BLaER1 (cell line): ENCODE measurements around the gene NAB2.

Source experiments
- H3K27ac ChIP-seq: shearing (Covaris generic); formaldehyde crosslinking; 2 replicates; pipeline ENCODE4 v1.8.1; 2022
- H3K27me3 ChIP-seq: shearing (Covaris generic); formaldehyde crosslinking; 2 replicates; pipeline ENCODE4 v1.8.1; 2022
- H3K36me3 ChIP-seq: shearing (Covaris generic); formaldehyde crosslinking; 2 replicates; pipeline ENCODE4 v1.8.1; 2022
- H3K4me1 ChIP-seq: shearing (Covaris generic); formaldehyde crosslinking; 2 replicates; pipeline ENCODE4 v1.8.1; 2022
- H3K4me2 ChIP-seq: shearing (Covaris generic); formaldehyde crosslinking; 2 replicates; pipeline ENCODE4 v1.8.1; 2022
- H3K4me3 ChIP-seq: shearing (Covaris generic); formaldehyde crosslinking; 2 replicates; pipeline ENCODE4 v1.8.1; 2022
- H3K9ac ChIP-seq: shearing (Covaris generic); formaldehyde crosslinking; 2 replicates; pipeline ENCODE4 v1.8.1; 2022
- H3K9me3 ChIP-seq: shearing (Covaris generic); formaldehyde crosslinking; 2 replicates; pipeline ENCODE4 v1.8.1; 2022
- H4K20me1 ChIP-seq: shearing (Covaris generic); formaldehyde crosslinking; 2 replicates; pipeline ENCODE4 v1.8.1; 2022
- Cebpa-rat ChIP-seq: shearing (Covaris generic); IDR thresholded peaks from 2 replicates; pipeline ENCODE4 v1.8.1; 2022

NAB2 gene

DNA sequence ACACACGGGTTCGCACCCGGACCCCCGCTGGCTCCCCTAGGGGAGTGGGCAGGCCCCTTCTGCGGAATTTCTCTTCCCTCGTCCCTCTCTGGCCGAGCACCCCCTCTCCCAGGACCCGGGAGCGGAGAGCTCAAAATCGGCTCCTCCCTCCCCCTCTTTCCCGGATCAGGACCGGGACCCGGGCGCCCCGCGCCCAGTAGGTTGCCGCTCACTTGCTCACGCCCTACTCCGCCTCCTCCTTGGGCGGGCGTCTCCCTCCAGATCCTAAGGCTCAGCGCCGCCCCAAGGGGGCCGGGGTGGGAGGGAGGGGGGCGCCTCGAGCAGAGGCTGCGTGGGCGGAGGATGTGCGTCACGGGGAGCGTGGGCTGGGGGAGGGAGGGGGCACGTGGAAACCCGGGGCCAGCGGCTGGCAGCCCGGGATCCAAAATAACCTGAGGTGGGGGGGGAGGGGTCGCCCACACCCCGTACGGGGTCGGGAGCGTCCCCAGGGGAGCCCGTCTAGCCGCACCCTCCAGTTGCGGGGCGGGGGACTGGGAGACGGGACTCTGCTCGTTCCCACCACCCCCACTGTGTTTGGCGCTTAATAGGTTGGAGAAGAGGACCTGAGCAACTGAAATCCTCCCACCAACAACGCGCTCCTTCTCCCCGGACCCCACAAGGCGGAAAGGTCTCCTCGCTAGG, 1.8 kb upstream of the NAB2 start:
- Histone ChIP-seq H3K4me1 (peaks cover 40% of the 10 kb centered on the region), H3K4me2 (peak overlapping the region; percentile 92), H3K36me3 (peaks cover 17% of the 10 kb centered on the region), H3K27ac (peak overlapping the region; percentile 98), H4K20me1 (peaks cover 23% of the 10 kb centered on the region), H3K9me3 (no peaks in the 10 kb centered on the region), H3K4me3 (peak overlapping the region; percentile 80), H3K9ac (peak overlapping the region; percentile 91), H3K27me3 (no peaks in the 10 kb centered on the region)
- TF ChIP-seq Cebpa-rat, result no peak

DNA sequence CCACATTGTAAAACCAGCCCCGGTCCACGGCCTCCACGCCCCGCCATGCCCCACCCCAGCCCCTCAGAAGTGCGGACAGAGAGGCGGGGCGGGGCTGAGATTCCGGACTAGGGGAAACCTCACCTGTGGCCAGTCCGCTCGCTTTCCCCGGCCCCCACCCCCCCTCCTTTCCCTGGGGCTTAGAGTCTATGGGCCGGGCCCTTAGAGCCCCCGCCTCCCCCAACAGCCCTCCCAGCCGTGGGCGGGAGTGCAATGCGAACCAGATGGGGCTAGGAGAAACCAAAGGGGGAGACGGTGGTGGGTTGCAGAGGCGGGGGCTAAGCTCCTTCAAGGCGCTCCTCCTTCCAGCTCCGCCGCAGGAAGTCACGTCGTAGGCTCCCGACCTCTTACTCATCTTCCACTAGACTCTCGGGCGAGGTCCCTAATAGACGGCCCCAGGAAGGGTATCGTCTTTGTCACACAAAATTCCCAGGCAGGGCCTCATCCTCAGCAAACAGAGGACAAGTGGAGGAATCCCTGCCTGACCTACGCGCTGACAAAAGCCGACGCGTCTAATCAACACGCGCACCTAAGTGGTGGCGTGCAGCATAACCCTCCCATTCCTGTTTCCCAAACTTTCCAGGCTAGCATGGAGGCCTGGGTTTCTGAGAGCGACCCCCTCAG, 1.1 kb upstream of the NAB2 start:
- Histone ChIP-seq H3K4me2 (peak overlapping the region; percentile 92), H3K9me3 (no peaks in the 10 kb centered on the region), H3K27ac (peak overlapping the region; percentile 98), H3K4me1 (peaks cover 40% of the 10 kb centered on the region), H3K4me3 (peak overlapping the region; percentile 80), H3K27me3 (no peaks in the 10 kb centered on the region), H4K20me1 (peaks cover 30% of the 10 kb centered on the region), H3K36me3 (peaks cover 23% of the 10 kb centered on the region), H3K9ac (peak overlapping the region; percentile 91)
- TF ChIP-seq Cebpa-rat, result no peak

DNA sequence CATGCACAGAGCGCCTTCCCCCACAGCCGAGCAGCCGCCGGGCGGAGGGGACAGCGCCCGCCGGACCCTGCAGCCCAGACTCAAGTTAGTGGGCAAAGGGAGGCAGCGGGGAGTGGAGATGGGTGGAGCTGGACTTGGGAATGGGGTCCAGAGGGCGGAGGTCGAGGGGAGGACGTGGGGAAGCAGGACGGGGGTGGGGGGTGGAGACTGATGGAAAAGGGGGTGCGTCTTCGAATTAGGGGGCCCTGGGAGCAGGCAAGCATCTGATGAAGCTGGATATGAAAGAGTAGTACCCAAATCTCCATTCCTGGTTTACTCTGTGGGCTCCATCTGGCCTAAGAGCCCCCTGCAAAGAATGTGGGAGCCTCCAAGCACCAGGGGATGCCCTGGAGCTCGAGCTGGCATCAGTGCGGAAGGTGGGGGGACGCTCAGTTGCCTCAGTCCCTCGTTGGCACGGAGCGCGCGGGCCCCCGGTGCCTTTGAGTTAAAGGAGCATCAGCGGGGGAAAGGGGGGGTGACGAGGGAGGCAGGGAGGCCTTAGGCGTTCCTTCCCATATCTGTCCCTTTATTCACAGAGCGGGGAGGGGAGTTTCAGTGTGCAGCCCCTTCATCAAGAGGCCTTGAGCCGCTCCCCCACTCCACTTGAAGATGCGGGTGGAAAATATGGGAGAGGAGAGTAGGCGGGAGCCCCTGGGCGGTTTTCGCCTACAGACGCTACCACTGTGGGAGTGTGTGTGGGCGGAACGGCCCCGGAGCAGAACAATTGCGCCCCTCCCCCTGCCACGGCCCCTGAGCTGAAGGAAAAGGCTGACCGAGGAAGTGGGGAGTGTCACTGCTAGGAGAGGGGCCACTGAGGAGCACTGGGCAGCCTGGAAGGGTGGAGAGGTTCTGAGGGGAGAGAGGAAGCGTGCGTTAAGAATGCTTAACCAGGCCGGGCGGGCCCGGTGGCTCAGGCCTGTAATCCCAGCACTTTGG, 644 bp downstream of the NAB2 start:
- Histone ChIP-seq H3K9ac (peak overlapping the region; percentile 88), H3K27me3 (no peaks in the 10 kb centered on the region), H3K27ac (peak overlapping the region; percentile 82), H3K4me2 (peak overlapping the region; percentile 87), H3K4me3 (peak overlapping the region; percentile 90), H4K20me1 (peaks cover 33% of the 10 kb centered on the region), H3K36me3 (peaks cover 33% of the 10 kb centered on the region), H3K4me1 (peaks cover 54% of the 10 kb centered on the region), H3K9me3 (no peaks in the 10 kb centered on the region)
- no peak for TF ChIP-seq Cebpa-rat

DNA sequence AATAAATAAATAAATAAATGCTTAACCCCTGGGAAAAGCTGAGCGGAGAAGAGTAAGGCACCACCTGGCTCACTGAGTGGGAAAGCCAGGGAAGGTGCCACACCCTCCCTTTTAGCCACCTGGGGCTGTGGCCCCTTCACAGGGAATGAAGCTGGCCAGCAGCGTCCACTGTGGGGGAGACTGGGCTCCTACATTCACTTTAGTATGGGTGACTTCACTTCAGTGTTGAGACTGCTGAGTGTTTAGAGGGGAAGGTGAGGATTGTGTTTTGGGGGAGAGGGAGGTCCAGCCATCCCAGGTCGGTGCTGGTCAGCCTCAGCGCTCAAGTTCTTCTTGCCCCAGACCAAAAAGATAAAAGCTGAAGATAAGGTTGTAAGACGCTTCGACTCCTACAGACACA, 1.6 kb downstream of the NAB2 start:
- H3K4me2 ChIP-seq, result peak overlapping the region; percentile 87
- H3K27ac ChIP-seq, result peak overlapping the region; percentile 82; the same call in 1 of the 2 replicates
- no peaks in the 10 kb centered on the region for H3K9me3 ChIP-seq
- peaks cover 54% of the 10 kb centered on the region for H3K4me1 ChIP-seq
- peaks cover 42% of the 10 kb centered on the region for H3K36me3 ChIP-seq
- no peaks in the 10 kb centered on the region for H3K27me3 ChIP-seq
- H3K4me3 ChIP-seq, result peak overlapping the region; percentile 90
- peaks cover 42% of the 10 kb centered on the region for H4K20me1 ChIP-seq
- H3K9ac ChIP-seq, result peak overlapping the region; percentile 88
- TF ChIP-seq Cebpa-rat, result no peak

DNA sequence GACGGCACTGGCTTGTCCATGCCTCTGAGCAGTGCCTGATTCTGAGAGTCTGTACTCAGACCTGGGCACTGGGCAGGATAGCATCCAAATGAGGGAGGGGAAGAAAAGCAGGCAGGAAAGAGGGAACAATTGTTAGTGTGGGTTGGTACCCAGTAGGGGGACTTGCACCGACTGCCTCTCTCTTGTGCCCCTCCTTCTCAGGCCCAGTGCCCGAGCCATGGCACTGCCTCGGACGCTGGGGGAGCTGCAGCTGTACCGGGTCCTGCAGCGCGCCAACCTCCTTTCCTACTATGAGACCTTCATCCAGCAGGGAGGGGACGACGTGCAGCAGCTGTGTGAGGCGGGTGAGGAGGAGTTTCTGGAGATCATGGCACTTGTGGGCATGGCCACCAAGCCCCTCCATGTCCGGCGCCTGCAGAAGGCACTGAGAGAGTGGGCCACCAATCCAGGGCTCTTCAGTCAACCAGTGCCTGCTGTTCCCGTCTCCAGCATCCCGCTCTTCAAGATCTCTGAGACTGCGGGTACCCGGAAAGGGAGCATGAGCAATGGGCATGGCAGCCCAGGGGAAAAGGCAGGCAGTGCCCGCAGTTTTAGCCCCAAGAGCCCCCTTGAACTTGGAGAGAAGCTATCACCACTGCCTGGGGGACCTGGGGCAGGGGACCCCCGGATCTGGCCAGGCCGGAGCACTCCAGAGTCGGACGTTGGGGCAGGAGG, 2.2 kb downstream of the NAB2 start:
- peaks cover 46% of the 10 kb centered on the region for H4K20me1 ChIP-seq
- H3K27ac ChIP-seq, result peak overlapping the region; percentile 82; the same call in 1 of the 2 replicates
- H3K4me3 ChIP-seq, result peak overlapping the region; percentile 90; the same call in 1 of the 2 replicates
- H3K9me3 ChIP-seq, result no peaks in the 10 kb centered on the region
- peak overlapping the region; percentile 87 for H3K4me2 ChIP-seq
- no peaks in the 10 kb centered on the region for H3K27me3 ChIP-seq
- peak overlapping the region; percentile 88 for H3K9ac ChIP-seq
- no peak for TF ChIP-seq Cebpa-rat
- peaks cover 54% of the 10 kb centered on the region for H3K4me1 ChIP-seq
- peaks cover 48% of the 10 kb centered on the region for H3K36me3 ChIP-seq

DNA sequence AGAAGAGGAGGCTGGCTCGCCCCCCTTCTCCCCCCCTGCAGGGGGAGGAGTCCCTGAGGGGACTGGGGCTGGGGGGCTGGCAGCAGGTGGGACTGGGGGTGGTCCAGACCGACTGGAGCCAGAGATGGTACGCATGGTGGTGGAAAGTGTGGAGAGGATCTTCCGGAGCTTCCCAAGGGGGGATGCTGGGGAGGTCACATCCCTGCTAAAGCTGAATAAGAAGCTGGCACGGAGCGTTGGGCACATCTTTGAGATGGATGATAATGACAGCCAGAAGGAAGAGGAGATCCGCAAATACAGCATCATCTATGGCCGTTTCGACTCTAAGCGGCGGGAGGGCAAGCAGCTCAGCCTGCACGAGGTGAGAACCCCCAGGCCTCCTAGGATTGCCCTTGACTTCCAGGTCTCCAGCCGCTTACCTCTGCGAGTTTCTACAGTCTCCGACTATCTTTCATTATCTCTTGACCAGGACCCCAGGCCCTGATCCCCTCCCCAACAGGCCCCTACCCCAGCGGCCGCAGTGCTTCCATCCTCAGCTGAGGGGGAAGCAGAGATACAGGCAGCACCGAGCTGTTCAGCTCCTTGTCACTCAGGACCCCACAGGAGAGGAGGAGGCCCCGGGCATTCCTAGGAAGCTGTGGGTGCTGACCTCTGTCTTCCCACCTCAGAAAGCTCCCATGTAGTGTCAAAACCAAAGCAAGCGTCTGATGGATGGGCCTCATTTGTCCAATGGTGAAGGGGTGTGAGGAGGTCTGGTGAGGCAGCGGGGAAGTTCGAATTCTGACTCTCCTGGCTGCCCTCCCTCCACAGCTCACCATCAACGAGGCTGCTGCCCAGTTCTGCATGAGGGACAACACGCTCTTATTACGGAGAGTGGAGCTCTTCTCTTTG, 3.0 kb downstream of the NAB2 start:
- Histone ChIP-seq H3K4me1 (peaks cover 58% of the 10 kb centered on the region), H3K9ac (0 out of 2 replicates have a peak overlapping the region, but pooled peaks have one; percentile 88), H3K36me3 (peaks cover 56% of the 10 kb centered on the region), H3K27ac (peak overlapping the region; percentile 35; the same call in 1 of the 2 replicates), H3K4me3 (no peak overlapping the region), H4K20me1 (peaks cover 50% of the 10 kb centered on the region), H3K4me2 (peak overlapping the region; percentile 87), H3K27me3 (no peaks in the 10 kb centered on the region), H3K9me3 (no peaks in the 10 kb centered on the region)
- TF ChIP-seq Cebpa-rat, result no peak

DNA sequence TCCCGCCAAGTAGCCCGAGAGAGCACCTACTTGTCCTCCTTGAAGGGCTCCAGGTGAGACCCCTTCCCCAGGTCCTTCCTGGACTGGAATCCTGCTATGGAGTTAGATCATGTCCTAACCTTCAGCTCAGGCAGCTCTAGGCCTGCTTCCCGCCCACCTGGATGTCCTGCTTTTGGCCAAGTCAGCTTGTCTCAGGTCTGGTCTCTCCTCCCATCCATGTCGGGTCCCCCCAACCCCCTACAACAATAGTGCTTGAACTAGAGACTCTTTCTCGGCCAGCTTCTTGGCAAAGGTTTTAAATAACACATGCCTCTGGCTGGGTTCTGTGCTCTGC, 3.6 kb downstream of the NAB2 start:
- Histone ChIP-seq H3K4me3 (no peak overlapping the region), H3K9me3 (no peaks in the 10 kb centered on the region), H3K36me3 (peaks cover 63% of the 10 kb centered on the region), H3K9ac (0 out of 2 replicates have a peak overlapping the region, but pooled peaks have one; percentile 16), H3K27ac (0 out of 2 replicates have a peak overlapping the region, but pooled peaks have one; percentile 35), H3K27me3 (no peaks in the 10 kb centered on the region), H3K4me1 (peaks cover 64% of the 10 kb centered on the region), H3K4me2 (no peak overlapping the region), H4K20me1 (peaks cover 50% of the 10 kb centered on the region)
- TF ChIP-seq Cebpa-rat, result no peak

DNA sequence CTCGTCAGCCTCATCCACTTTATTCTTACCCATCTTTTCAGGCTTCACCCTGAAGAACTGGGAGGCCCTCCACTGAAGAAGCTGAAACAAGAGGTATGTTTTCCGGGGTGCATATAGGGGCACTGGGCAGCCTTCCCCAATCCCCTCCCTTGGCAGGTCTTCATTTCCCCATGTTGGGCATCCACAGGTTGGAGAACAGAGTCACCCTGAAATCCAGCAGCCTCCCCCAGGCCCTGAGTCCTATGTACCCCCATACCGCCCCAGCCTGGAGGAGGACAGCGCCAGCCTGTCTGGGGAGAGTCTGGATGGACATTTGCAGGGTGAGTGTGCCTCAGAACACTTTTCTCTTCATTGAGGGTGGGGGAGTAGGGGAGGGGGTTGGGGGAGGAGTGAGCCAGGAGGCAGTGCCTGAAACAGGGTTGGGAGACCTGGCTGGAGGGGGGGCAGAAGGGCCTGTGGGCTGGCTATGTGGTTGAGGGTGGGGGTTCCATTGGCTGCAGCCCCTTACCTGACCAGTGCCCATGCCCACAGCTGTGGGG, 4.0 kb downstream of the NAB2 start:
- no peak for TF ChIP-seq Cebpa-rat
- Histone ChIP-seq H3K36me3 (peaks cover 67% of the 10 kb centered on the region), H3K27ac (no peak overlapping the region), H3K4me2 (peak overlapping the region; percentile 78), H3K4me1 (peaks cover 68% of the 10 kb centered on the region), H3K4me3 (no peak overlapping the region), H3K9me3 (no peaks in the 10 kb centered on the region), H3K27me3 (no peaks in the 10 kb centered on the region), H4K20me1 (peaks cover 50% of the 10 kb centered on the region), H3K9ac (0 out of 2 replicates have a peak overlapping the region, but pooled peaks have one; percentile 16)
